H7 (cell line): ENCODE results near the gene TRAPPC11. TPM values are rescaled to one million over a fixed set of nuclear protein-coding genes. Genes with fewer than 3 reads are reported as not detected.
A peak's percentile ranks its signal among the peaks of the same experiment; 100 is the strongest.
"Not testable (repeated sequence)": the region's sequence is repeated elsewhere in the genome, so short reads cannot be mapped to it uniquely, and the experiment has no call there.

ENCODE experiments used
- DNase-seq: peaks from one replicate; pipeline ENCODE4 v3.0.0; 2012
- H3K27me3 ChIP-seq: 2 replicates; pipeline ENCODE4 v1.6.0; 2011; ENCODE audit warnings: mild to moderate bottlenecking, low read length; ENCODE audit not compliant: control insufficient read depth, insufficient read depth
- H3K36me3 ChIP-seq: replicated peaks from 2 replicates; pipeline ENCODE4 v1.5.1; 2011; ENCODE audit warnings: low read length; ENCODE audit not compliant: control insufficient read depth, insufficient read depth
- H3K4me3 ChIP-seq: 2 replicates; pipeline ENCODE4 v1.5.1; 2011; ENCODE audit warnings: low read depth, mild to moderate bottlenecking, control low read depth, low read length, moderate library complexity; ENCODE audit not compliant: insufficient read depth
- total RNA-seq: library from RNA; depleted of rRNA; stranded (reverse); fragments of >200 nt; shearing (Covaris generic); gene quantifications from 2 replicates; pipeline ENCODE4 v1.2.3, GENCODE V29; 2014

TRAPPC11 gene
- total RNA-seq, 1 experiment from 2014 or later: 27.1 TPM

- peak; percentile 80 for DNase-seq
- H3K27me3 ChIP-seq: peaks cover 6% of the 10 kb centered on the region; the same call in 1 of the 2 replicates
- H3K4me3 ChIP-seq: no peak overlapping the region
- H3K36me3 ChIP-seq: no peaks in the 10 kb centered on the region
These were observed 62.4 kb downstream of the TRAPPC11 start for GRCh38 chr4:183721207-183722081.

GRCh38 chr4:183722731-183723560 lies 63.9 kb downstream of the TRAPPC11 start:
- Histone ChIP-seq H3K27me3 (peaks cover 6% of the 10 kb centered on the region; the same call in 1 of the 2 replicates), H3K4me3 (peak overlapping the region; percentile 43), H3K36me3 (no peaks in the 10 kb centered on the region)
- peak; percentile 90 for DNase-seq

GRCh38 chr4:183723561-183724228 lies 64.6 kb downstream of the TRAPPC11 start:
- Histone ChIP-seq H3K36me3 (no peaks in the 10 kb centered on the region), H3K4me3 (peak overlapping the region; percentile 43; the same call in 1 of the 2 replicates), H3K27me3 (peaks cover 6% of the 10 kb centered on the region; the same call in 1 of the 2 replicates)
- no peak for DNase-seq

GRCh38 chr4:183725585-183725984 lies 66.5 kb downstream of the TRAPPC11 start:
- not testable (repeated sequence) for H3K27me3 ChIP-seq, H3K4me3 ChIP-seq, DNase-seq, H3K36me3 ChIP-seq

- Histone ChIP-seq H3K4me3 (no peak overlapping the region), H3K36me3 (no peaks in the 10 kb centered on the region), H3K27me3 (peaks cover 6% of the 10 kb centered on the region; the same call in 1 of the 2 replicates)
- DNase-seq: no peak
These were observed 68.4 kb downstream of the TRAPPC11 start for GRCh38 chr4:183727482-183727881.

GRCh38 chr4:183728223-183729068 lies 69.4 kb downstream of the TRAPPC11 start:
- DNase-seq: no peak
- peaks cover under 1% of the 10 kb centered on the region; the same call in 1 of the 2 replicates for H3K27me3 ChIP-seq
- no peak overlapping the region for H3K4me3 ChIP-seq
- H3K36me3 ChIP-seq: no peaks in the 10 kb centered on the region

GRCh38 chr4:183729069-183729406 lies 69.9 kb downstream of the TRAPPC11 start:
- H3K27me3 ChIP-seq: no peaks in the 10 kb centered on the region
- H3K36me3 ChIP-seq: no peaks in the 10 kb centered on the region
- no peak overlapping the region for H3K4me3 ChIP-seq
- DNase-seq: no peak

GRCh38 chr4:183729430-183730328 lies 70.6 kb downstream of the TRAPPC11 start:
- Histone ChIP-seq H3K27me3 (no peaks in the 10 kb centered on the region), H3K36me3 (no peaks in the 10 kb centered on the region), H3K4me3 (no peak overlapping the region)
- DNase-seq: no peak

GRCh38 chr4:183732296-183732695 lies 73.2 kb downstream of the TRAPPC11 start:
- Histone ChIP-seq H3K36me3 (no peaks in the 10 kb centered on the region), H3K27me3 (no peaks in the 10 kb centered on the region), H3K4me3 (no peak overlapping the region)
- no peak for DNase-seq

- Histone ChIP-seq H3K36me3 (no peaks in the 10 kb centered on the region), H3K4me3 (no peak overlapping the region), H3K27me3 (no peaks in the 10 kb centered on the region)
- no peak for DNase-seq
These were observed 74.1 kb downstream of the TRAPPC11 start for GRCh38 chr4:183733181-183733580.

- no peak for DNase-seq
- no peaks in the 10 kb centered on the region for H3K36me3 ChIP-seq
- H3K4me3 ChIP-seq: no peak overlapping the region
- H3K27me3 ChIP-seq: no peaks in the 10 kb centered on the region
These were observed 79.1 kb downstream of the TRAPPC11 start for GRCh38 chr4:183738081-183738673.

GRCh38 chr4:183738961-183739360 lies 79.9 kb downstream of the TRAPPC11 start:
- no peaks in the 10 kb centered on the region for H3K27me3 ChIP-seq
- DNase-seq: no peak
- H3K4me3 ChIP-seq: no peak overlapping the region

More at GRCh38 chr4:183738961-183739360, 79.9 kb downstream of the TRAPPC11 start:
- no peaks in the 10 kb centered on the region for H3K36me3 ChIP-seq
